DND-41 (cell line): ENCODE measurements around the gene TAF8.

Experiments used
- EZH2 ChIP-seq: IDR thresholded peaks from 3 replicates; pipeline ENCODE4 v1.6.1; 2012; ENCODE audit warnings: borderline replicate concordance, low read depth, mild to moderate bottlenecking, moderate library complexity, low read length, inconsistent platforms; ENCODE audit not compliant: severe bottlenecking
- TF ChIP-seq, protein P1 (sequence below): IDR thresholded peaks from 2 replicates; pipeline ENCODE4 v1.5.1; 2012; ENCODE audit warnings: borderline replicate concordance, low read length, moderate library complexity, mild to moderate bottlenecking; ENCODE audit not compliant: poor library complexity, severe bottlenecking; ENCODE audit errors: extremely low read depth

DNA sequence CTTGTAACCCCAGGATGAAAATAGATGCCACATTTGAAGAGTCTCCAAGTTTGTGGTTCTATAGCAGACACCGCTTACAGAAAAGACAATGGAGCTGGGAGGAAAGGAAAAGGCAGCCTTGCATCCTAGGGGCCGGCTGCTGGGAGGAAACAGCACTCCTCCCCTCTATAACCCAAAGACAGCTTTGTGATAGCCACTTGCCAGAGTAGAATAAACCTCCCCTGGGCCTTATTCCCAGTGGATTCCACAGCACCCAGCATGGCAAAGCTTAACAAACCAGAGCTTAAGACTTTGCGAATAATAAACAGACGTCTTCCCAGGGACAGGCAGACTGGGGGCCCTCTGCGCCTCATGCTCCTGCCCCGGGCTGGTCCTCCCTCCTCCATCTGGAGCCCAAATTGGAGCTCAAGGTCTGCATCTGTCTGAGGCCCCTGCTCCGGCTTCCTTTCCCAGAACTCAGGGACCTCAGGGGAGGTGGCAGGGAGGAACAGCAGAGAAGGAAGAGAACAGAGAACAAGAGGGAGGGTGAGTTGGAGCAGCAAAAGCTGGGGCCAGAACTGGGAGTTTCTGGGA lies 8.8 kb upstream of the TAF8 start:
- TF ChIP-seq, protein P1, sequence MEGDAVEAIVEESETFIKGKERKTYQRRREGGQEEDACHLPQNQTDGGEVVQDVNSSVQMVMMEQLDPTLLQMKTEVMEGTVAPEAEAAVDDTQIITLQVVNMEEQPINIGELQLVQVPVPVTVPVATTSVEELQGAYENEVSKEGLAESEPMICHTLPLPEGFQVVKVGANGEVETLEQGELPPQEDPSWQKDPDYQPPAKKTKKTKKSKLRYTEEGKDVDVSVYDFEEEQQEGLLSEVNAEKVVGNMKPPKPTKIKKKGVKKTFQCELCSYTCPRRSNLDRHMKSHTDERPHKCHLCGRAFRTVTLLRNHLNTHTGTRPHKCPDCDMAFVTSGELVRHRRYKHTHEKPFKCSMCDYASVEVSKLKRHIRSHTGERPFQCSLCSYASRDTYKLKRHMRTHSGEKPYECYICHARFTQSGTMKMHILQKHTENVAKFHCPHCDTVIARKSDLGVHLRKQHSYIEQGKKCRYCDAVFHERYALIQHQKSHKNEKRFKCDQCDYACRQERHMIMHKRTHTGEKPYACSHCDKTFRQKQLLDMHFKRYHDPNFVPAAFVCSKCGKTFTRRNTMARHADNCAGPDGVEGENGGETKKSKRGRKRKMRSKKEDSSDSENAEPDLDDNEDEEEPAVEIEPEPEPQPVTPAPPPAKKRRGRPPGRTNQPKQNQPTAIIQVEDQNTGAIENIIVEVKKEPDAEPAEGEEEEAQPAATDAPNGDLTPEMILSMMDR, result no peak
- no peak for TF ChIP-seq EZH2
